ENCODE results near the gene EIF3F.

Gene EIF3F

DNA sequence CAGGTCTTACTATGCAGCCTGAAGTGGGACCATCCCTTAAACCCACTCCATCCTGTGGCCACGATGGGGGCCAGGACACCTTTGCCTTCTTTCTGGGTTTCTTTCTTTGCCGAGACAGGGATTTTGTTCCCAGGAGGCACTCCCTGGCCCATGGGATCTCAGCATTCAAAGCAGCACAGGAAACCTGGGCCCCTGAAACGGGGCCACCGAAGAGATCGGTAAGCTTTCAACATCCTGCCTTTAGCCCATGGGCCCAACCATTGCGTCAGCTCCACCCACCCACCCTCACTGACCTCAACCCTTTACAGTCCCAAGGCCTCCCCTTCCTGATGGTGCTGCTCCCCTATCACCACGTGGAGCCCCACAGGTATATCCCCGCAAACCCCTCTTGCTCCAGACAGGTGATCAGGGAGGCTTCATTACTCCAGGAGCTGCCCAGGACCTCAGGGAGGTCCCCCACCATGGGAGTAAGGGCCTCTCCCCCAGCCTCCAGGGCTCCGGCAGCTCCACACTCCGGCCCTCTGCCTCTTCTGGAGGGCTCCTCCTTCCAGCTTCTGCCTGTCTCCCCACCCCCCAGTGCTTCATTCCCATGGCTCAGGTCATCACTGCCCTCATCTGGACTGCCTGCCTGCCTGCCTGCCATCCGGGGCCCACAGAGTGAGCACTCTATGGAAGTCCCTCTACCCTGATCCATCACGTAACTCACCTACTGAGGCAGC, 51.8 kb downstream of the EIF3F start:
- DNase-seq: no peak

DNA sequence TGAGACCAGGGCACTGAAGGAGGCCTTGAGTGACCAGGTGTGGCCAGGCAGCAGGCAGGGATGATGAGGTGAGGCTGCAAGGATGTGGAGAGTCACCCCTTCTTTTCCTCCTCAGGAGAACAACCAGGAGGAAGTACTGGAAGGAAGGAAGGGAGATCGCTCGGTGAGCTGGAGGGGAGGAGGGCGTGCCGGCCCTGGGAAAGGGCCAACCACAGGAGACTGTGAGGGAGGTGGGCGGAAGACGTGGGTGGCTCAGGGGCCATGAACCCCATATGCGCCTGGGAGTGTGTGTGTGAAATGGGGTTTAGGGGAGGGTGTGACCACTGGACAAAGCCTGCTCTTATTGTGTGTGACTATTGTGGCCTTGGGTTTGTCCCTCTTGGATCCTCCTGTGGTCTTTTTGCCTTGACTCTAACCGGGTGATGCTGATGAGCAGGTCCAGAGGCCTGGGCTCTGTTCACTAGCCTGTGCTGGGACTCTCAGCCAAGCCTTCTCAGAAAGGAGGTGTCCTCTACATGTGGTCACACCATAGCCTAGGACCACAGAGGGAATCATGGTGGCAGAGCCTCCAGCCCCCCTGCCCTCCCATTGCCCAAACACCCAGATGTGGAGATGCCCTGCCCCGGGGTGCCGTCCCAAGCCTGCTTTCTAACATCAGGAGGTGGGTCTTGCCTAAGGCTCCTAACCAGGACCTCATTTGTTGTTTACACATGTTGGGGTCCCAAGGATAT, 52.6 kb downstream of the EIF3F start:
- no peak for DNase-seq

DNA sequence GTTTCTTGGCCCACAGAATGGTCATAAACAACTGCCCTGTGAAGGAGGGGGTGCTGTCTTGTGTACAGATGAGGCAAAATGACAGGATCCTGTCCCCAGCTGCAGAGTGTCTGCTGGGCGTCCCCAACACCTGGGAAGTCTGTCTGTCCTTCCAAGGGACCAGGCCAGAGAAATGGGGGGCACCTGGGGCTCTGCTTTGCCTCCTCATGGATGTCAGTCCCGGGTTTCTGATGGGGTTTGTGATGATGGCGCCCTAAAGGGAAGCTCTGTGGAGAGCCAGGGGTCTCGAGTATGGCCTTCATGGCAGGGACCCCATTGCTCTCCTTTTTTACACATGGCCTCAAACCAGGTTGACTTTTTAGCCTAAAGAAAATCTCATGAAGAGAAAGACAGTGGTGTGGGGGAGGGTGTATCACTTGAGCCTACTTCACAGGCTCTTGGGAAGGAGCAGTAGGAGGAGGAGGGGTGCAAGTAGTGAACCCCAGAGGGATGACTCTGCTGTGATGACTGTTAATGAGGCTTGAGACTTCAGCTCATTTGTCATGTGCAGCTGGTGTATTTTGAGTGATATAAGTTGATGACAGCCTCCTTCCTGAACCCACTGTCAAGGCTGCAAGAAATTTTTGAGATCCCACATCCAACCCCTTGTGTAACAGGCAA, 53.3 kb downstream of the EIF3F start:
- DNase-seq: no peak

GRCh38 chr11:8040921-8041285, 53.8 kb downstream of the EIF3F start:
- no peak for DNase-seq

GRCh38 chr11:8041576-8041975, 54.4 kb downstream of the EIF3F start:
- DNase-seq: no peak

GRCh38 chr11:8043756-8044155, 56.6 kb downstream of the EIF3F start:
- no peak for DNase-seq

GRCh38 chr11:8045839-8046238, 58.7 kb downstream of the EIF3F start:
- DNase-seq: no peak

DNA sequence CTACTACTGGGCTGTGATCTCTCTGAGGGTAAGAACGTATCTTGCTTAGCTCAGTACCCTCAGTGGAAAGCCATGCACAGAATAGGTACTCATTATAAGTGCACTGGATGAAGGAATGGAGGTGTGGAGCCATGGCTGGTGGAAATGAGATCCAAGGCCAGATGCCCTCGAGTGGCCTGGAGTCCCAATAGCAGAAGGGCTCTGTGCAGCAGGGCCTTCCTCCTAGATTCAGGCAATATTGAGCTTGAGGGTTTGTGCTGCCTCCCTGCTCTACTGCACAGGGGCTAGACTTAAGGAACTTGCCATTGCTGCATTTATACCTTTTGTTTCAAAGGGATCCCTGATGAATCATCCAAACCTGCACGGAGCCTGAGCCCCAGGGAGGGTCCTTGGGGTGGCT, 60.2 kb downstream of the EIF3F start:
- no peak for DNase-seq

DNA sequence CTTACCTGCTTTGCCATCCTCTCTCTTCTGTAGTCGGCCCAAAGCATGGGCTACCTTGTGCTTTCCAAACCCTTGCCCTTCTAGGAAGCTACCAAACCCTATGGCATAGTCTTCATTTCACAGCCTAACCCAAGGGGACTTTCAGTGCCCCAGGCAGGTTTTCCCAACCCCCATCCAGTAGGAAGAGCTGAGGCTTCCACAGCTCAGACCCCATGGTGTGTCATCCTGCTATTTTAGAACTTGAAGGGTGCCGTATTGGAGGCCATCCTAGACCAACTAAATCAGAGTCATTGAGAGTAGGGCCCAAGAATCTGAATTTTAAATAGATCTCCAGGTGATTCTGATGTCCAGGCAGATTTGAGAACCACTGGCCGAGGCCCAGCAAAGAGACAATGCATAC, 61.9 kb downstream of the EIF3F start:
- DNase-seq: no peak

Data from anterior cingulate cortex (tissue), 58 donors.